ENCODE measurements around the gene MMP20. TPM values are rescaled to one million over a fixed set of nuclear protein-coding genes. Genes with fewer than 3 reads are reported as not detected.

The MMP20 gene
- total and polyA plus RNA-seq, 2 donors (not counting 1 experiment from before 2014, with no cell fraction given), result not detected

DNA sequence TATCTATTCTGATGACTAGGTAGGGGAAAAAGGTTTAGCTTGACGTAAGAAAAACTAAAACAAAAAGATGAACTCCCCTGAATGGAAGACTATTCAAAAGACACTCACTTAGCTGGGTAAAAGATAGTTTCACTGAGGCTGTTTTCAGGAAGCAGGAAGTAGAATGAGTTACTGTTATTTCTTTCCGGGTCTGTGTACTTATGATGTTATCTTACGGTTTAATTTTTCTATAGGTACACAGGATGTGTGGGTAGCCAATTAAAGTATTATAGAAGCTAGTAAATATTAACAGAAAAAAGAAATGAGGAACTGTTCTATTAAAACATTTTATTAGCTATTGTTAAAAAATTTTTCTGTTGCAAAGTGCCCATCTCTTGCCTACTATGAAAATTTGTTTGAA is 48.8 kb downstream of the MMP20 start:
- Mint-ChIP-seq H3K4me3 (no peak overlapping the region), H3K27me3 (no peaks in the 10 kb centered on the region), H3K4me1 (peaks cover 20% of the 10 kb centered on the region), H3K9me3 (ENCODE audit: insufficient read depth) (no peaks in the 10 kb centered on the region), H3K27ac (no peak overlapping the region)
- WGBS (ENCODE audit: insufficient coverage), result no CpG with 5 or more reads among the region's 3 CpGs
- no peak for ATAC-seq (ENCODE audit: low read depth)
- POLR2A ChIA-PET, result no interaction called here
- no peak overlapping the region for H3K9ac ChIP-seq (ENCODE audit: low read length)
- intact Hi-C loops (cut with micrococcal nuclease), result no loop called here
- peaks cover 0 to 1% (median 0%) of the 10 kb centered on the region in 3 donors for H3K9me3 ChIP-seq (ENCODE audit: control extremely low read depth in 1 of 3, control insufficient read depth in 2 of 3, insufficient read depth in 1 of 3, low read length in 2 of 3)
- no peaks in the 10 kb centered on the region for H3K79me2 ChIP-seq (ENCODE audit: control insufficient read depth, insufficient read depth, low read length)
- DNase-seq, result no peak
- peaks cover 13 to 18% of the 10 kb centered on the region in 2 donors for H3K4me1 ChIP-seq (ENCODE audit: control insufficient read depth in 2 of 2, insufficient read depth in 2 of 2, low read length in 2 of 2)
- H4K20me1 ChIP-seq (ENCODE audit: control insufficient read depth, insufficient read depth, low read length, poor library complexity, severe bottlenecking), result no peaks in the 10 kb centered on the region
- H2AFZ ChIP-seq (ENCODE audit: insufficient read depth, low read depth, low read length, poor library complexity, severe bottlenecking), result no peak overlapping the region
- H3K27ac ChIP-seq (ENCODE audit: low read length in 2 of 2), result no peak overlapping the region
- TF ChIP-seq, protein P1, sequence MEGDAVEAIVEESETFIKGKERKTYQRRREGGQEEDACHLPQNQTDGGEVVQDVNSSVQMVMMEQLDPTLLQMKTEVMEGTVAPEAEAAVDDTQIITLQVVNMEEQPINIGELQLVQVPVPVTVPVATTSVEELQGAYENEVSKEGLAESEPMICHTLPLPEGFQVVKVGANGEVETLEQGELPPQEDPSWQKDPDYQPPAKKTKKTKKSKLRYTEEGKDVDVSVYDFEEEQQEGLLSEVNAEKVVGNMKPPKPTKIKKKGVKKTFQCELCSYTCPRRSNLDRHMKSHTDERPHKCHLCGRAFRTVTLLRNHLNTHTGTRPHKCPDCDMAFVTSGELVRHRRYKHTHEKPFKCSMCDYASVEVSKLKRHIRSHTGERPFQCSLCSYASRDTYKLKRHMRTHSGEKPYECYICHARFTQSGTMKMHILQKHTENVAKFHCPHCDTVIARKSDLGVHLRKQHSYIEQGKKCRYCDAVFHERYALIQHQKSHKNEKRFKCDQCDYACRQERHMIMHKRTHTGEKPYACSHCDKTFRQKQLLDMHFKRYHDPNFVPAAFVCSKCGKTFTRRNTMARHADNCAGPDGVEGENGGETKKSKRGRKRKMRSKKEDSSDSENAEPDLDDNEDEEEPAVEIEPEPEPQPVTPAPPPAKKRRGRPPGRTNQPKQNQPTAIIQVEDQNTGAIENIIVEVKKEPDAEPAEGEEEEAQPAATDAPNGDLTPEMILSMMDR (IDR thresholded peaks at IDR 0.05), result no peak
- no peak for TF ChIP-seq EZH2 (IDR thresholded peaks at IDR 0.05; ENCODE audit: borderline replicate concordance, insufficient read depth, low read depth, low read length, poor library complexity, severe bottlenecking)
- H3K36me3 ChIP-seq (replicated peaks in 1 of 2; ENCODE audit: control extremely low read depth in 1 of 2, control insufficient read depth in 1 of 2, extremely low read depth in 1 of 2, insufficient read depth in 2 of 2, low read length in 1 of 2), result no peaks in the 10 kb centered on the region
- CTCF ChIA-PET, result no interaction called here
- no peak overlapping the region for H3K4me3 ChIP-seq (ENCODE audit: control extremely low read depth in 1 of 5, extremely low read depth in 1 of 5, insufficient read depth in 1 of 5, low read depth in 2 of 5, low read length in 4 of 5)
- no peak overlapping the region for H3K4me2 ChIP-seq (replicated peaks; ENCODE audit: low read depth, low read length, poor library complexity, severe bottlenecking)
- no peaks in the 10 kb centered on the region for H3K27me3 ChIP-seq (replicated peaks in 1 of 4; ENCODE audit: control extremely low read depth in 1 of 4, control insufficient read depth in 3 of 4, insufficient read depth in 4 of 4, low read length in 3 of 4)

DNA sequence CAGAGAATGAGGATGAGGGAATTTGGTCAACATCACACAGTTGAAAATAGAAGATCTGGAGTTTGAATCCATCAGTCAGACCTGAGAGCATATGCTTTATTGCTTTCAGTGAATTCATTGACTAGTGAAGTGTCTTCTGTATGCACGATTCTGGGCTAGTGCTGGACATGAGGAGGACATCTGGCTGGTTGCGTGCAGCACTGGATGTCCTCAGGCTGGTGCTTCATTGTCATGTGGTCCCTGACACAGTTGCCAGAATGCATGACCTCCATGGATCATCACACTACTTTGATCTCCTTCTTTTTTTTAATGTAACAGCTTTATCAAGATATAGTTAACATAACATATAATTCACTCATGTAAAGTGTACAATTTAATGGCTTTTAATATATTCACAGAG is 50.1 kb downstream of the MMP20 start:
- DNase-seq, result no peak
- WGBS (ENCODE audit: insufficient coverage), result 100% methylated on average over 2 of the region's 2 CpGs

More for the DNA sequence above, 50.1 kb downstream of the MMP20 start:
- H3K27me3 Mint-ChIP-seq, result no peaks in the 10 kb centered on the region
- Histone ChIP-seq H3K27ac (ENCODE audit: low read length in 2 of 2) (no peak overlapping the region), H3K36me3 (replicated peaks in 1 of 2; ENCODE audit: control extremely low read depth in 1 of 2, control insufficient read depth in 1 of 2, extremely low read depth in 1 of 2, insufficient read depth in 2 of 2, low read length in 1 of 2) (no peaks in the 10 kb centered on the region), H3K79me2 (ENCODE audit: control insufficient read depth, insufficient read depth, low read length) (no peaks in the 10 kb centered on the region), H4K20me1 (ENCODE audit: control insufficient read depth, insufficient read depth, low read length, poor library complexity, severe bottlenecking) (no peaks in the 10 kb centered on the region), H3K9me3 (ENCODE audit: control extremely low read depth in 1 of 3, control insufficient read depth in 2 of 3, insufficient read depth in 1 of 3, low read length in 2 of 3) (peaks cover 0 to 1% (median 0%) of the 10 kb centered on the region in 3 donors), H3K4me1 (ENCODE audit: control insufficient read depth in 2 of 2, insufficient read depth in 2 of 2, low read length in 2 of 2) (peaks cover 13 to 18% of the 10 kb centered on the region in 2 donors), H2AFZ (ENCODE audit: insufficient read depth, low read depth, low read length, poor library complexity, severe bottlenecking) (no peak overlapping the region), H3K4me3 (ENCODE audit: control extremely low read depth in 1 of 5, extremely low read depth in 1 of 5, insufficient read depth in 1 of 5, low read depth in 2 of 5, low read length in 4 of 5) (no peak overlapping the region), H3K4me2 (replicated peaks; ENCODE audit: low read depth, low read length, poor library complexity, severe bottlenecking) (no peak overlapping the region), H3K9ac (ENCODE audit: low read length) (no peak overlapping the region), H3K27me3 (replicated peaks in 1 of 4; ENCODE audit: control extremely low read depth in 1 of 4, control insufficient read depth in 3 of 4, insufficient read depth in 4 of 4, low read length in 3 of 4) (no peaks in the 10 kb centered on the region)
- no peak for ATAC-seq (ENCODE audit: low read depth)
- no peak overlapping the region for H3K4me3 Mint-ChIP-seq
- POLR2A ChIA-PET, result no interaction called here
- intact Hi-C loops (cut with micrococcal nuclease), result no loop called here
- no peaks in the 10 kb centered on the region for H3K9me3 Mint-ChIP-seq (ENCODE audit: insufficient read depth)
- peaks cover 16% of the 10 kb centered on the region for H3K4me1 Mint-ChIP-seq
- CTCF ChIA-PET, result interaction anchor here (1.1 kb wide), 1 partner anchor 29 kb away, joined by 3 read pairs; no protein-coding TSS in a partner anchor
- H3K27ac Mint-ChIP-seq, result no peak overlapping the region
- no peak for TF ChIP-seq EZH2 (IDR thresholded peaks at IDR 0.05; ENCODE audit: borderline replicate concordance, insufficient read depth, low read depth, low read length, poor library complexity, severe bottlenecking)
